Measurements from ENCODE around the gene TAF11L8. TPM values are rescaled to one million over a fixed set of nuclear protein-coding genes. Genes with fewer than 3 reads are reported as not detected.

Gene TAF11L8
- total RNA-seq, 4 donors from 2014 or later: not detected

Other genes with a start within 250 kb of the TAF11L8 start
- not detected for gene TAF11L2, start 92.7 kb downstream of the TAF11L8 start, total RNA-seq
- gene TAF11L3, start 72.6 kb downstream of the TAF11L8 start, total RNA-seq: not detected
- not detected for gene TAF11L4, start 69.2 kb downstream of the TAF11L8 start, total RNA-seq
- gene TAF11L5, start 65.7 kb downstream of the TAF11L8 start, total RNA-seq: not detected
- not detected for gene TAF11L6, start 62.3 kb downstream of the TAF11L8 start, total RNA-seq
- gene TAF11L7, start 5.2 kb downstream of the TAF11L8 start, total RNA-seq: not detected
- not detected for gene TAF11L9, start 3.4 kb upstream of the TAF11L8 start, total RNA-seq
- gene TAF11L10, start 6.9 kb upstream of the TAF11L8 start, total RNA-seq: not detected
- gene TAF11L11, start 13.2 kb upstream of the TAF11L8 start, total RNA-seq: not detected
- gene TAF11L12, start 19.4 kb upstream of the TAF11L8 start, total RNA-seq: not detected
- gene TAF11L13, start 41.1 kb upstream of the TAF11L8 start, total RNA-seq: not detected
- gene TAF11L14, start 43.5 kb upstream of the TAF11L8 start, total RNA-seq: not detected